Stimulated activated CD4-positive, alpha-beta T cell treated with anti-CD3 and anti-CD28 coated beads, Interleukin-1b, Interleukin-23, amount 100 ng/mL, for 4 hours (primary cell): Measurements from ENCODE around the gene MYO15A.

Experiments used
- DNase-seq, 2 donors: peaks; one replicate each; pipeline ENCODE4 v3.0.0-alpha.2; 2020; ENCODE audit warnings: low read depth in 2 of 2

The MYO15A gene

DNA sequence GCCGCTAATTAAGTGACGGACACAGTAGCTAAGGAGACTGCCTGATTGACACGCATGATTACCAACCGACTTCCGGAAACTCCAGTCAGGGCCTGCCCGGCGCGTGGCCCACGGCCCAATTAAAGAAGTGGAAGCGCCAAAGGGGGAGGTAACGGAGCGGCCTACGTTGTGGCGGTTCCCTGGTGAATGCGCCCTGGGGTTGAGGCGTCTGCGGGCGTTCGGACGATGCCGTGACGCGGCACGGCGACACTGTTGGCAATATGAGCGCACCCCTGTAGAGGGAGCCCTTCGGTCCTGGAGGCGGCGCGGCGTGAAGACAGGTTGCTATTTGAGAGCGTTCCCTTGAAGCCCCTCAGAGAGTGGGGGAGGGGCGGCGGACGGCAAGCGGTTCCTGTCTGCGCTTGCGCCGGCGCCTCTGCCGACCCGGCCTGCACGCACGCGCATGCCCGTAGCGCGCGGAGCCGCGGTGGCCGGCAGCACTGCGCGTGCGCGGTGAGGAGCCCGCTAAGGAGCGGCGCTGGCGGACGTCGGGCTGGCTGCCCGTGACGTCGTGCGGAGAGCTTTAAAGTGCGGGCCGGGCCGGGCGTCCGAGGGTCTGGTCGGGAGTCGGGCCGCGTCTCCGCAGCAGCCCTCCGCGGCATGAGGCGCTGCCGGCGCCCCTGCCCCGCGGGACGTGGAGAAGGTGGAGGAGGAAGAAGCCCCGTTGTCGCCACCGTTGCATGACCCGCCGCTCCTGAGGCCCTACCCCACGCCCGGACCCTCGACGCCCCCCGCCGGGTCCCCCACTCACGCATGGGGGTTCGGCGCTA is 75.0 kb downstream of the MYO15A start, which contains the start of gene ALKBH5:
Gene ALKBH5 (plus strand): TSS at position 495 of the 809 bp plus-strand sequence. CDS start 416 bp downstream, outside the sequence.
- DNase-seq, result peak; percentile 96 to 97

DNA sequence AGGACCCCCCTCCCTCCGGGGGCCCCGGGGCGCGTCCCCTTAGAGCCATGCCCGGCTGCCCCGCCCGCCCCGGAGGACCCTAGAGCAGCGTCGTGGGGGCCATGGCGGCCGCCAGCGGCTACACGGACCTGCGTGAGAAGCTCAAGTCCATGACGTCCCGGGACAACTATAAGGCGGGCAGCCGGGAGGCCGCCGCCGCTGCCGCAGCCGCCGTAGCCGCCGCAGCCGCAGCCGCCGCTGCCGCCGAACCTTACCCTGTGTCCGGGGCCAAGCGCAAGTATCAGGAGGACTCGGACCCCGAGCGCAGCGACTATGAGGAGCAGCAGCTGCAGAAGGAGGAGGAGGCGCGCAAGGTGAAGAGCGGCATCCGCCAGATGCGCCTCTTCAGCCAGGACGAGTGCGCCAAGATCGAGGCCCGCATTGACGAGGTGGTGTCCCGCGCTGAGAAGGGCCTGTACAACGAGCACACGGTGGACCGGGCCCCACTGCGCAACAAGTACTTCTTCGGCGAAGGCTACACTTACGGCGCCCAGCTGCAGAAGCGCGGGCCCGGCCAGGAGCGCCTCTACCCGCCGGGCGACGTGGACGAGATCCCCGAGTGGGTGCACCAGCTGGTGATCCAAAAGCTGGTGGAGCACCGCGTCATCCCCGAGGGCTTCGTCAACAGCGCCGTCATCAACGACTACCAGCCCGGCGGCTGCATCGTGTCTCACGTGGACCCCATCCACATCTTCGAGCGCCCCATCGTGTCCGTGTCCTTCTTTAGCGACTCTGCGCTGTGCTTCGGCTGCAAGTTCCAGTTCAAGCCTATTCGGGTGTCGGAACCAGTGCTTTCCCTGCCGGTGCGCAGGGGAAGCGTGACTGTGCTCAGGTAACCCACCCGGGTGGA is 75.8 kb downstream of the MYO15A start:
- peak; percentile 49 to 54 for DNase-seq

DNA sequence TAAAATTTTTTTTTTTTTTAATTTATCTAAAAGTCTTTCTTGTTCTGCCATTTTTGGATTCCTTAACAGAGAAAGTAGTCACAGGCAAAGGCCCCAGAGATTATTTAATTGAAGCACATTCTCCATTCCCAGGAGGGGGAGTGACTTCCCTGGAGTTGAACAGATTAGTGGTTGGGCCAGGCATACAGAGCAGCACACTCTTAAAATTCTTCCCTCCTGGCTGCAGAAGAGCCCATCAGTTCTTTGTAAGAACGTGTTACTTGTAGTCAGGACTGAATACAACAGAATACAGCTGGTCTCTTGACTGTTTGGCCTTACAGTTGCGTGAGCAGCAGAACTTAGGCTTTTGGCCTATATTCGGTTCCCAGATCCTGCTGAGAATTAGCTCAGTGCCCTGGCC is 76.8 kb downstream of the MYO15A start:
- DNase-seq, result no peak

DNA sequence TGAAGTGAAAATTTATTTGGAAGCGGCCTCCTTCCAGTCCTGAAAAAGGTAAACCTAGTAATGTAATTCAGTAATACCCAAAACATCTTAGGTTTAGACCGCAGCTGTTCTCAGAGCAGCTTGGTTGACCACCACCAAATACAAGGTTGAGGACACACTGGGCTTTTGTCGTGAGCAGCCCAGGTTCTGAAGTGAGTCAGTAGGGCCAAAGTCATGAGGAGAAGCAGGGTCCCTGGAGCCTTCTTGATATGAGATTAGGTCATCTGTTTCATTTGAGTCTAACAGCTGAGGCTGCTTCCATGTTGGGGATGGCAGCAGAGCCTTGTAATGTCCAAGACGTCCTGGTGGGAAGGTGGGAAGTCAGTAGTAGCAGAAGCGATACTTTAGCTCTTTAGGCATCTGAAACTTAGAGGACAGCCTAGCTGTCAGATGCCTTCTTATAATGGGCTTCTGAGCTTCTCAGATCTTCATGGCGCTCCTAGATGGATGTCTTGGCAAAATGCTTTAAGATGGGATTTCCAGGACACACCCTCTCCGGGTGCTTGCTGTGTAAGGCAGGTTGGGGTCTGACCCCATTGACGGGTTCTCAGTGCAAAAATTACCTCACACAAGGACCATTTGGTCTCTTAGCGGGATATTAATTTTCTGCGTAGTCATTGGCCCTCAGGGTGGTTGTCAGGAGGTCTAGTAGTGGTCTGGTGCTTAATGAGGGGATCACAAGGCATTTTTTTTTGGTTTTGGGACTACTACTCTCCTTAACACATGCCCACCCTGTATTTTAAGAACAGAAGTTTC is 77.5 kb downstream of the MYO15A start:
- no peak for DNase-seq

DNA sequence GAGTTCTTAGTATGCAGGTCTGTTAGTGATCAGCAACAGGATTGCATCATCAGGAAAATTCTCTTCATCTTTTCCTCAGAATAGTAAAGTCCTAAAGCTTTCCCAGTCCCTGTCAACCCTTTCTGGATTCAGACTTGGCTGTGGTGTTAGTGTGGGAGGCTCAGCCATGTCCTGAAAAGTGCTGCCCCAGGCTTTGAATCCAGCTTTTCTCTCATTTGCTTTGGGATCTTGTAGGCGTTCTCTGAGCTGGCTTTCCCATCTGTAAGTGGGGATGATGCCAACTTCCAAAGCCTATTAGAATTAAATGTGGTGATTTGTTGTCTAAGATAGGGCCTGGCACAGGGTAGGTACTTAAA is 78.0 kb downstream of the MYO15A start:
- DNase-seq, result no peak

DNA sequence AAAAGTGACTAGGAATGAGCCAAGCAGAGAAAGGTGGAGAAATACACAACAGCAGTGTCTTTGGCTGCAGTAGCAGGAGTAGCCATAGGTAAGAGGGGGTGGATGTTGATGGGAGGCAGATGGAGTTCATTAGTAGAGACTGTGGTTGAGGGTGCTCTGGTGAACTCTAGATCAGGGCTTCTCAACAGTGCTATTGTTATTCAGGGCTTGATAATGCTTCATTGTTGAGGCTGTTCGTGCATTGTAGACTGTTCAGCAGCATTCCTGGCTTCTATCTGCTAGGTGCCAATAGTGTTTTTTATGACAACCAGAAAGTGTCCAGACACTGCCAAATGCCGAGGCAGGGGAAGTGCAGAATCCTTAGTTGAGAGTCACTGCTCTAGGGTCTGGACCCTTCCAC is 78.7 kb downstream of the MYO15A start:
- DNase-seq, result no peak

DNA sequence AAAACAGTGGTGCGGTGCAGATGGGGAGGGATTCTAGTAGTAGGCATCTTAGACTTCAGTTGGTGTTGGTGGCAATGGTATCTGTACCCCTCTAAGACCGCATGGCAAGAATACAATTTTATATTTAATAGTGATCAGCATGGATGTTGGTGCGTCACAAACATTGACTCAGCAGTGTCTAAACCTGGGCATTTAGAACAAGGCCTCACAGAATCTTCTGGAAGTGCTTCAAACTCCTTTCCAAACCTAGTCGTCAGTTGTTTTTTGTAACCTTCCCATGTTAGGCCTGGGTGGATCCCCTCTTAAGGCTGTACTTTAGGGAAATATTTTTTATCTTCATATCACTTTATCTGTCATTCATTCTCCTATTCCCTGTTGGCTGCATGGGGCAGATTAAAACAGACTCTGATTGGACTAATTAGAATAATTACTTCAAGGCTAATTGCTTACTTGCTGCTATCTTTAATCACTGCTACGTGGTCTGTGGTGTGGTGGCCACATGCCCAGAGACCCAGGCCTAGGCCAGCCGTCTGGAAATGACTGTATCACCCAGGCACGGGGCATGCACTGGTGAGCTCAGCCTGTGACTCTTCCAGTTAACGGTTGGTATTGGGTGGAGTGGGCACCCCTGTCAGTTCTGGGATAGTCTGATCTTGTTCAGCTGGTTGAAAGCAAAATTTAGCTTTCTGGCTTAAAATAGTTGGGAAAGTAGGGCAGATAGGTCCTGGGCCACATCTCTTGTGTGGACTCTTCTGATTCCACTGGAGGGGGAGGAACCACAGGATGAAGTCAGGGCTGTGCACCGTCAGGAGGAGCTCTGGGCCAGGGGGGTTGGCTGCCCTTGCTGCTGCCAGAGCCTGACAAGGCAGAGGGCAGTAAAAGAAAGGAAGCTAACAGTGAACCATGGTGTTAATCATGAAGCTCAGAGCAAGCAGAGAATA is 79.5 kb downstream of the MYO15A start:
- DNase-seq, result no peak

DNA sequence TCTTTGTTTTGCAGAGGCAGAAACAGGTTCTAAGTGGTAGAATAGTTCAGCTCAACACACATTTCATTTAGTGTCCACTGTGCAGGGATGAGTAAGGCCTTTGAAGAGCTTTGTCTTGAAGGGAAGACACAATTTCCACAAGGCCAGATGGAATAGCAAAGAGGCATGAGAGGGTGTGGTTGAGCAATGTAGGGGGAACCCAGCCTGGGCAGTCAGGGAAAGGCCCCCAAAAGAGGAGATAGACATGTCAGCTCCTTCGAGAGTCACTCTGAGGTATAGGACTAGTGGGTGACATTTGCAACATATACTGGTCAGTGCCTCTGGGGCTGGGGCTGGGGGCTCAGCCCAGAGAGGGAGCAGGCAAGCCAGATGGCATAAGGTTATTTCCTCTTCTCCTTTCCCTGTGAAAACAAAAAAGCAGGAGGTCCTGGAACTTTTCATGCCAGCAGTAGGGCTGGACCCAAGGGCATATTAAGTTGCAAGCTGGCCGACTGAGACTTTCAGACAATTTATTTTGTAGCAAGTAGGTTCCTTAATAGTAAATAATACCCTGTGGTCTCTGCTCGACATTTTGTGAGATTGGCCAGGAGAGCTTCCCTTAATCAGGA is 82.2 kb downstream of the MYO15A start:
- no peak for DNase-seq

DNA sequence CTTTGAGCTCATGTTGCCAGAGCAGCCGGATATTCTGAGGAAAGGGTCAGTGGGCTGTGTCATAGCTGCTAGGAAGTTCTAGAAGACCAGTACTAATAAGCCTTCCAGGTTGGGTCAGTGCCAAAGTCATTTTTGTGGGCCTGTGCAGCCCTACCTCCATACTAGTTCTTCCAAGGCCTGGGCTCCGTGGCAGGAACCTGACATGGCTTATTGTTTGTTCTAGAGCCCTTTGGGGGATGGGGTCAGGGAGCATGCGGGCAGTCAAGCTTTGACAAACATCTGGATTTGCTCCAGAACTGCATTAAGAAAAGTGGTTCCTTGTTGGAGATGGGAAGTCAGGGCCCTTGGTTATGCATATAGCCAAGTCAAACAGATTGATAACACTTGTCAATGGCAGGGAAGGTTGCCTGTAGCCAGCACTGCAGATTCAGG is 82.7 kb downstream of the MYO15A start:
- DNase-seq, result no peak

DNA sequence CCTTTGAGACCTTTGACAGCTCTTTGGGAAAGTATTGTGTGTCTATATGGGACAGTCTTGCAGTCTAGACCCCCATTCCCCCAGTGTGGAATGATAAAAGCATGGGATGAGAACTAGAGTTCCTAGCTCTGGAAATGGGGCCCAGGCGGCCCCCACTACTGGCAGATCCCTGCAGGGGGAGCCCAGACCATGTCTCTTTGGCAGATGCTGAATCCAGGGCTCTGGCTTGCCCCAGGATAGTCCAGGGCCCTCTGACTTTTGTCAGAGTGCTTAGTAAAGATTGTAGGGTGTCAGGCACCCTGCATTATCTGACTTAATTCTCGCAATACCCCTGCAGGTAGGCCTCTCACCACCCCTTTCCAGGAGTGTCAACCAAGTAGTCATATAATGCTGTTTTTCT is 83.4 kb downstream of the MYO15A start:
- no peak for DNase-seq

DNA sequence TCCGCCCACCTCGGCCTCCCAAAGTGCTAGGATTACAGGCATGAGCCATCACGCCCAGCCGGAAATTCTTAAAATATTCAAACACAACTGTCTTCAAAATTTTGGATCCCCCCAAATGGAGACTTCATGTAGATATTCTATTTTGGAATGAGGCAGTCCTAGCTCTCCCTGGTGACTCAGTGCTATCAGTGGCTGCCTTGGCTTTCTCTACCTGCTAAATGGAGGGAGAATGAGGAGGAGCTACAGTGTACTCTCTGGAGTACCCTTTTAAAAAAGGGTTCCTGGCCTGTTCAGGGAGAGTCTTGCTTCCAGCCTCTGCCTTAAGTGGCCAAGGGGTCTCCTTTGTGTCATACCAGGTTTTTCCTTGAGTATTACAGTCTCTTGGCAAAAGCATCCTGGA is 85.8 kb downstream of the MYO15A start:
- no peak for DNase-seq

DNA sequence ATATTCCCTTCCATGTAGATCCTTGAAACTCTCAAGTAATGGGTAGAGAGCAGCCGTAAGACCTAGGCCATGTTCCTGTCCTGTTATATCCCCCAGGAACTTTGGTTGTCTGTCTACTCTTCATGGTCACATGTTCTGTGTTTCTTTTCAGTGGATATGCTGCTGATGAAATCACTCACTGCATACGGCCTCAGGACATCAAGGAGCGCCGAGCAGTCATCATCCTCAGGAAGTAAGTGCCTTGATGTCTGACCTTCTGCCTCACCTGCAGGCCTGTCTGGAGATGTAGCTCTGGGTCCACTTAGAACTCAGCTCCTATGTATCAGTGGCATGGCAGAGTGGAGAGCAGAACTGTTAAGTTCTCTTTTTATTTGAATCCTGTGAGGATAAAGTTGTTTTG is 86.2 kb downstream of the MYO15A start:
- DNase-seq, result no peak

DNA sequence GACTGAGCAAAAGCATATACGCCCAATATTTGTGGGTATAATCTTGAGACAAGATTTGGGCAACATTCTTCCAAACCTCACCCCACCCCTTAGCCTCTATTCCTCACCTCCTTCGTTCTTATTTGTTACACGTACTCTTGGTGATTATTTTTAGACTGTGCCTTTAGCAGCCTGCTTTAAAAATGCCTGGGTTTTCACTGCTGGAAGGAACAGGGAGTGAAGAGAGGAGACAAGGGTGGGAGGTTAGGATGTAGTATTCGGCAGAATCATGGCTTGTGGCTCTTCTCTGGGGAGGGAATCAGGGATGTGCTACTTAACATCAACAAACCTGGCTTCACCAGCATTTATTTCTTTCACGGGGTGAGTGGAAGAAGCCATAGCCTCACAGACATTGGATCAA is 86.7 kb downstream of the MYO15A start:
- DNase-seq, result no peak

DNA sequence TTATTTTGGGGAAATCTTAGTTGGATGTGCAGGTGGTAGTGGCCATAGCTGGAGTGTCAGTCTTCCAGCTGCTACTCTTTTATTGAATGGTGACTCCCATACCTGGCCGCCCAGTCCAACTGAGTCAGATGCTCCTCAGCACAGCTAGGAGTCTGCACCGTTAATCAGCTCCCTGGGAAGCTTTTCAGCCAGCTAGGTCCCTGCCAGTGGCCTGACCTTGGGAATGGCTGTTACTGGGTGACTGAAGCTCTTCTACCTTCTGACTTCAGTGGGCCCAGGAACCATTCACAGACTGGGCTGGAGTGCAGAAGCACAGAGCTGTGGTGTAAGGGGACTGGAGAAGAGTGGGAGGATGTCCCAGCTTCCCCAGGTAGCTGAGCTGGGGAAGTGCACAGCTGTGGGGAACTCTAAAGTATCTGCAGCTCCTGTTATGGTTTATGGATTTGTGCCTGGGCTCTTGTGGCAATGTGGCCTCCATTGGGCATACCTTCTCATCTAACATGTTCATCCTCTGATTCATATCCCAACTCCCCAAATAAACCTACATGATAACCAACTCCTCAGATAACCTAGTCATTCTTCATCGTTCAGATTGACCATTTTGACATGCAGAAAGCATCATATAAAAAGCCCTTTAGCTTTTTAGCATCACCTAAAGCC is 89.1 kb downstream of the MYO15A start:
- no peak for DNase-seq

DNA sequence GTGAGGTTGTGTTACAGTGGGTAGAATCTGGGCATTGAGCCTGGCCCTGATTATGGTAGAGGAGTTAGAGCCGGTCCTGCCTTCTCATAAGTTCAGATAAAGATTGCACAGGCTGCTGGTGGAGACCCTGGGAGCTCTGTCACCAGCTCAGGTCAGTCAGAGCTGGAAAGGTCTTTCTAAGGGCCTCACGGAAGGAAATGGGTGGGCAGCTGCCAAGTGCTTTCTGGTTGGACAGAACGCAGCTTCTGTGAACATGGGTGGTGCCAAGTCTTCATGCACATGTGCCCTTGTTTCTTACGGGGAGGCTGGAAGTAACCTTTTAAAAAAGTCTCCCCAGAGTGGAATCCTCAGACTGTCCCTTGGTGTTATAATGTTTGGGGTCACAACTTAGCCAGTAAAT is 90.0 kb downstream of the MYO15A start:
- DNase-seq, result no peak

DNA sequence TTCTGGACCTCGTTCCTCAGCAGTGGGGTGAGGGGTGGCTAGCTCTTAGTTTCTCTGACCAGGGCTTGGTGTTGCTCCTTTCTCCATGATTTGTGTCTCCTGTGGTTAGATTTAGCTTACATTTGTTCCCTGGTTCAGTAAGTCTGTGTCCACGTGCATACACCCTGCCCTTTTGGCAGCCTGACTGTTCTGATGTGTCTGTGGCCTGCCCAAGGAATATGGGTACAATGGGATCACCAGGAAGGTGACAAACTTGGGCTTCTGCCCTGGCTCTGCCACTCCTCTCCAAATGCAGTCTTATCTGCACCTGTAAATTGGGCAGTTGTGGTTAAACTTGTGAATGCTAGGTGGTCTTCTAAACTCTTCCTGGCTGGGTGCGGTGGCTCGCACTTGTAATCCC is 92.6 kb downstream of the MYO15A start:
- no peak for DNase-seq

DNA sequence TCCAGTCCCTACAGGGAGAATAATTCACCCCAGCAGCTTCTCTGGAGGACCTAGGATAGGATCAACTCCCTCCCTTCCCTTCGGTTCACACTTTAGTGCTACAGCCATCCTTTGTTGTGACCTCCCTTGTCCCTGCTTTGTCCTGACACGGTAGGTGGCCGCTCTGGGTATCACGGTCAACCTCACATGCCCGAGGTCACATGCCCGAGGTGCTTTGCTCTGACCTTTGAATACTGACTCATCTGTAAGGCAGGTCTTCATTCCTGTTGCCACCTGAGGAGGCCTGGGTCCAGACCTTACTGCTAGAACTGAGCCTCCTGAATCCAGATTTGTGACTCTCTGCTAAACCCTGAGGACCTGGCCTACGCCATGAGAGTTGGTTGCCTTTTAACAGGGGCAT is 94.8 kb downstream of the MYO15A start:
- no peak for DNase-seq

DNA sequence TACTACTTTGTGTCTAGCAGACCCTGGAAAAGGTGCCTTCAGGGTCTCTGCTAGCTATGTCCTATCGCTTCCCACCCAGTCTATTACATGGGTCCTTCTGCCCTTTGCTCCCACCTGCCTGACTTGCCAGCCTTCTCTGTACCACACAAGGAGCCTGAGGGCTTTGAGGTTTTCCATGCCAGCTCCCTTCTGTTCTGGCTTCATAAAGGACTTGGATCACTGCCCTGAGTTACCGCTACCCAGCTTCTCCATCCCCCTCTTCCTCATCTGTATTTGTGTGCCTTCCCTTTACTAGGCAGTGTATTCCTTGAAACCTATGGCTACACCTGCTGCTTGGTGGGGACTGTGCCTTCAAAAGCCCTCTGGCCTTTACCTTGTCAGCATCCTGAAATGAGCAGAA is 97.3 kb downstream of the MYO15A start:
- no peak for DNase-seq

DNA sequence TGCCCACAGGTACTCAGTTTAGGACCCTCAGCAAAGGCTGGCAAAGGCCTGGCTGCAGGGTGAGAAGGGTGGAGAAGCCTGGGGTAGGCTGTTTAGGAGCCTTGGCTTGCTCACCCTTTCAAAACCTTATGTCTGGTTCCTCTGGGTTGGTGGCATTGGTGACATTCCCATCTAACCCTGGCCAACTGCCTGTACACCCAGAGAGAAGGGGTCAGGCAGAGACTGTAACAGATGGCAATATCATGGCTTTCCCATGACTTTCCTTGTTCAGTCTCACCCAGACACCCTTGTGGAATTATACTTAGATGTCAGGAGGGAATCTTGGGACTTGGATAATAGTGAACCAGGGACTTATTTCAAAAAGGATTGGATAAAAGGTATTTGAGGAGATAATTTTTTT is 98.4 kb downstream of the MYO15A start:
- DNase-seq, result no peak

DNA sequence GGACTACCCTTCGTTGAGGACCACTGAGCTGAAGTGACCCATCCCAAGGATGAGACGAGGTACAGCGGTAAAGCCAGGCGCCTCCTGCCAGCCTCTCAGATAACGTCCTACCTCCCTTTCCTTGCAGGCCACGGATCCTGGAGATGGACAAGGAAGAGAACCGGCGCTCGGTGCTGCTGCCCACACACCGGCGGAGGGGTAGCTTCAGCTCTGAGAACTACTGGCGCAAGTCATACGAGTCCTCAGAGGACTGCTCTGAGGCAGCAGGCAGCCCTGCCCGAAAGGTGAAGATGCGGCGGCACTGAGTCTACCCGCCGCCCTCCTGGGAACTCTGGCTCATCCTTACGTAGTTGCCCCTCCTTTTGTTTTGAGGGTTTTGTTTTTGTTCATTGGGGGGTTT is 99.5 kb downstream of the MYO15A start:
- DNase-seq, result no peak
